Neuronal stem cell (in vitro differentiated cells): ENCODE data around the gene SLC2A4RG.

ENCODE experiments used
- DNase-seq: peaks from one replicate; pipeline ENCODE4 v3.0.0-alpha.2; 2013; ENCODE audit warnings: low spot score
- H2AFZ ChIP-seq: one replicate; pipeline ENCODE4 v1.6.1; 2013; ENCODE audit warnings: mild to moderate bottlenecking, low read length, inconsistent platforms
- H2AK5ac ChIP-seq: 2 replicates; pipeline ENCODE4 v1.6.1; 2013; ENCODE audit warnings: low read depth, mild to moderate bottlenecking, inconsistent platforms, low read length, moderate library complexity, mixed read lengths
- H2BK120ac ChIP-seq: 2 replicates; pipeline ENCODE4 v1.6.1; 2013; ENCODE audit warnings: low read depth, mild to moderate bottlenecking, inconsistent platforms, low read length, moderate library complexity, mixed read lengths
- H2BK12ac ChIP-seq: one replicate; pipeline ENCODE4 v1.6.1; 2013; ENCODE audit warnings: low read length, inconsistent platforms
- H2BK15ac ChIP-seq: 2 replicates; pipeline ENCODE4 v1.6.1; 2013; ENCODE audit warnings: mild to moderate bottlenecking, low read length, inconsistent platforms, mixed read lengths
- H2BK5ac ChIP-seq: one replicate; pipeline ENCODE4 v1.6.1; 2013; ENCODE audit warnings: inconsistent platforms, mild to moderate bottlenecking, low read length, moderate library complexity
- H3K14ac ChIP-seq: one replicate; pipeline ENCODE4 v1.6.1; 2013; ENCODE audit warnings: low read length, inconsistent platforms
- H3K18ac ChIP-seq: 2 replicates; pipeline ENCODE4 v1.6.1; 2013; ENCODE audit warnings: low read length, inconsistent platforms
- H3K23ac ChIP-seq: 2 replicates; pipeline ENCODE4 v1.6.1; 2013; ENCODE audit warnings: low read depth, mild to moderate bottlenecking, mixed read lengths, low read length, inconsistent platforms; ENCODE audit not compliant: poor library complexity
- H3K27ac ChIP-seq: replicated peaks from 3 replicates; pipeline ENCODE4 v1.5.1; 2013; ENCODE audit warnings: low read length, inconsistent platforms
- H3K27me3 ChIP-seq, 3 experiments: 2 replicates each; pipeline ENCODE4 v1.6.1; 2013; ENCODE audit warnings: low read length in 3 of 3, mild to moderate bottlenecking in 2 of 3, inconsistent platforms in 1 of 3, low read depth in 1 of 3, mixed read lengths in 1 of 3, moderate library complexity in 1 of 3; ENCODE audit not compliant: control insufficient read depth in 3 of 3, insufficient read depth in 3 of 3
- H3K36me3 ChIP-seq, 2 donors: replicated peaks in 1 of 2; 2 replicates each; pipeline ENCODE4 v1.6.1; 2013; ENCODE audit warnings: low read length in 2 of 2; ENCODE audit not compliant: control insufficient read depth in 2 of 2, insufficient read depth in 2 of 2
- H3K4ac ChIP-seq: 2 replicates; pipeline ENCODE4 v1.6.1; 2013; ENCODE audit warnings: inconsistent platforms, mild to moderate bottlenecking, low read length, moderate library complexity
- H3K4me1 ChIP-seq, 2 donors: 1 replicate in 1 of 2; 2 replicates in 1 of 2; pipeline ENCODE4 v1.6.1; 2013; ENCODE audit warnings: low read length in 2 of 2, low read depth in 1 of 2; ENCODE audit not compliant: control insufficient read depth in 2 of 2, insufficient read depth in 1 of 2
- H3K4me2 ChIP-seq: one replicate; pipeline ENCODE4 v1.6.1; 2013; ENCODE audit warnings: mild to moderate bottlenecking, low read length, inconsistent platforms; ENCODE audit not compliant: insufficient read depth, poor library complexity, severe bottlenecking
- H3K4me3 ChIP-seq, 2 donors: 2 replicates each; pipeline ENCODE4 v1.5.1; 2013; ENCODE audit warnings: low read length in 2 of 2, mild to moderate bottlenecking in 2 of 2, inconsistent platforms in 1 of 2, moderate library complexity in 1 of 2
- H3K79me1 ChIP-seq: one replicate; pipeline ENCODE4 v1.6.1; 2013; ENCODE audit warnings: low read depth, mild to moderate bottlenecking, inconsistent platforms, low read length, moderate library complexity
- H3K9ac ChIP-seq: one replicate; pipeline ENCODE4 v1.6.1; 2013; ENCODE audit warnings: mild to moderate bottlenecking, low read depth, low read length, inconsistent platforms; ENCODE audit not compliant: poor library complexity
- H3K9me3 ChIP-seq, 2 donors: replicated peaks in 1 of 2; 2 replicates each; pipeline versions ENCODE3 to v1.6.1; 2013; ENCODE audit warnings: low read length in 2 of 2, mild to moderate bottlenecking in 2 of 2, inconsistent platforms in 1 of 2, low read depth in 1 of 2, mixed read lengths in 1 of 2, moderate library complexity in 1 of 2; ENCODE audit not compliant: control insufficient read depth in 2 of 2, insufficient read depth in 1 of 2
- H4K8ac ChIP-seq: one replicate; pipeline ENCODE4 v1.6.1; 2013; ENCODE audit warnings: low read depth, mild to moderate bottlenecking, inconsistent platforms, low read length, moderate library complexity
- H4K91ac ChIP-seq: one replicate; pipeline ENCODE4 v1.6.1; 2013; ENCODE audit warnings: low read length, low read depth, mild to moderate bottlenecking, inconsistent platforms; ENCODE audit not compliant: poor library complexity
- WGBS, 2 donors: extraction: QIAGEN DNeasy Blood & Tissue Kit; methylation state at CpG; one replicate each; pipeline ENCODE4 v1.1.7; 2013; ENCODE audit warnings: missing lambda C conversion rate in 2 of 2, mixed read lengths in 1 of 2; ENCODE audit not compliant: insufficient read length in 2 of 2, insufficient replicate concordance in 1 of 2; ENCODE audit errors: extremely low coverage in 2 of 2; 5-methylcytosine and 5-hydroxymethylcytosine counted together

The SLC2A4RG gene

DNA sequence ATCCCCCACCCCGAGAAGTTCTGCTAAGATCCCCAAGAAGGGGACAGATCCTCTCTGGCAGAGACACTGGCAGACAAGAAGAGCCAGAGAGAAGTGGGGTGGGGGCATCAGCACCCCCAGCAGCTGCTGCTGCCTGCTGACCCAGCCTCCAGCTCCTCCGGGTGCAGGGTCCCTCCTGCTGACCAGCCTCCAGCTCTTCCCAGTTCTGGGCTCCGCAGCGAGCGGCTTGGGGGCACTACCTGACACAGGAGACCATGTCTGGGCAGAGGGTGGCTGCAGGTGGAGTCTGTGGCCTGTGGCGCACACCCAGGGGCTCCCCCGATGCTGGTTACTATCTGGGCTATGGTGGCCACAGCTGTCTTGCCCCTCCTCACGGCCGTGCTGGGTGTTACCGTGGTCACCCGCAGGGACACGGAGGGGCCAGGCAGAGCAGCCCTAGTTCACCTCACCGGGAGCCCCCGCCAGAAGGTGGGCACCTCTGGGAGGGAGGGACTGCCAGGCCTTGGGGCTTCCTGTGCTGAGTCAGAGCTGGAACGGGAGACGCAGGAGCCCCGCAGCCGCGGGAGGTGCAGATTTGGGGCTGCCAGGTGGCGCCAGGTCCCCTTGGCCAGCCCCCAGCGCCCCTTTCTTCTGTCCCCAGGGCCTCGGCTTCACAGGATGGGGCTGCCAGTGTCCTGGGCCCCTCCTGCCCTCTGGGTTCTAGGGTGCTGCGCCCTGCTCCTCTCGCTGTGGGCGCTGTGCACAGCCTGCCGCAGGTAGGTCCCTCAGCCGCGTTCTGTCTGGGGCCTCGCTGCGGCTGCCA, 2.5 kb upstream of the SLC2A4RG start:
- Histone ChIP-seq H3K27me3 (no peaks in the 10 kb centered on the region), H3K23ac (peak overlapping the region; percentile 83), H3K14ac (no peak overlapping the region), H2BK15ac (no peak overlapping the region), H2AK5ac (peak overlapping the region; percentile 88), H2AFZ (no peak overlapping the region), H3K4me1 (peaks cover 10 to 20% of the 10 kb centered on the region in 2 donors), H2BK12ac (no peak overlapping the region), H3K4me2 (peak overlapping the region; percentile 97), H2BK120ac (no peak overlapping the region), H2BK5ac (peak overlapping the region; percentile 75), H3K4me3 (no peak overlapping the region), H3K18ac (peak overlapping the region; percentile 48), H4K8ac (no peak overlapping the region), H3K4ac (no peak overlapping the region), H3K27ac (no peak overlapping the region), H3K9ac (peak overlapping the region; percentile 94), H3K79me1 (peaks cover 33% of the 10 kb centered on the region), H3K9me3 (peaks cover 0 to 1% of the 10 kb centered on the region in 2 donors), H4K91ac (peak overlapping the region; percentile 30), H3K36me3 (peaks cover 28 to 47% of the 10 kb centered on the region in 2 donors)
- no peak for DNase-seq
- WGBS, 2 donors, result no CpG with 5 or more reads among the region's 30 CpGs

DNA sequence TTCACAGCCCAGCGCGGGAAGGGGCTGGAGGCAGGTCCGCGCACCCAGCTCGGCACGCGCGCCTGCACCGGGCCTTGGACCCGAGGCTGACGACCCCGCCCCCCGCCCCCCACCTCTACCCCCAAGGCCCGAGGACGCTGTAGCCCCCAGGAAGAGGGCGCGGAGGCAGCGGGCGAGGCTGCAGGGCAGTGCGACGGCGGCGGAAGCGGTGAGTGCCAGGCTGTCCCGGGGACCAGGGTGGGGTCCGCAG, 2.0 kb upstream of the SLC2A4RG start:
- Histone ChIP-seq H3K27ac (no peak overlapping the region), H3K23ac (peak overlapping the region; percentile 83), H3K36me3 (peaks cover 30 to 53% of the 10 kb centered on the region in 2 donors), H4K8ac (no peak overlapping the region), H2BK5ac (no peak overlapping the region), H3K9ac (peak overlapping the region; percentile 94), H2BK120ac (no peak overlapping the region), H2AFZ (no peak overlapping the region), H3K14ac (no peak overlapping the region), H3K4ac (no peak overlapping the region), H4K91ac (no peak overlapping the region), H2BK15ac (no peak overlapping the region), H3K4me1 (peaks cover 10 to 20% of the 10 kb centered on the region in 2 donors), H3K27me3 (no peaks in the 10 kb centered on the region), H3K9me3 (no peaks in the 10 kb centered on the region), H3K18ac (peak overlapping the region; percentile 92), H3K4me2 (peak overlapping the region; percentile 97), H2BK12ac (no peak overlapping the region), H3K79me1 (peaks cover 30% of the 10 kb centered on the region), H3K4me3 (peak overlapping the region in 1 of 2 donors; percentile 68), H2AK5ac (peak overlapping the region; percentile 88)
- no peak for DNase-seq
- no CpG with 5 or more reads among the region's 26 CpGs for WGBS, 2 donors

- H3K4me2 ChIP-seq, result peak overlapping the region; percentile 97
- H3K23ac ChIP-seq, result peak overlapping the region; percentile 85
- no peak for DNase-seq
- no peak overlapping the region for H2BK120ac ChIP-seq
- H2AFZ ChIP-seq, result no peak overlapping the region
- H3K4me1 ChIP-seq, result peaks cover 10 to 20% of the 10 kb centered on the region in 2 donors
- H3K4ac ChIP-seq, result no peak overlapping the region
- WGBS, 2 donors, result no CpG with 5 or more reads among the region's 43 CpGs
- H2AK5ac ChIP-seq, result peak overlapping the region; percentile 88
- H2BK5ac ChIP-seq, result peak overlapping the region; percentile 44
- H2BK12ac ChIP-seq, result peak overlapping the region; percentile 30
- no peaks in the 10 kb centered on the region for H3K9me3 ChIP-seq
- peak overlapping the region; percentile 94 for H3K9ac ChIP-seq
- H3K14ac ChIP-seq, result peak overlapping the region; percentile 63
- peak overlapping the region; percentile 81 for H2BK15ac ChIP-seq
- peak overlapping the region; percentile 92 for H3K18ac ChIP-seq
- no peak overlapping the region for H3K27ac ChIP-seq
- no peak overlapping the region for H4K8ac ChIP-seq
- H3K36me3 ChIP-seq, result peaks cover 32 to 57% of the 10 kb centered on the region in 2 donors
- peaks cover 25% of the 10 kb centered on the region for H3K79me1 ChIP-seq
- no peaks in the 10 kb centered on the region for H3K27me3 ChIP-seq
- peak overlapping the region in 1 of 2 donors; percentile 68 for H3K4me3 ChIP-seq
- H4K91ac ChIP-seq, result no peak overlapping the region
Observed at GRCh38 chr20:63737945-63738686, 1.5 kb upstream of the SLC2A4RG start.

GRCh38 chr20:63738687-63739129, 868 bp upstream of the SLC2A4RG start:
- no peak overlapping the region for H4K91ac ChIP-seq
- peak overlapping the region; percentile 56 for H3K27ac ChIP-seq
- peak overlapping the region; percentile 25 for H3K23ac ChIP-seq
- H4K8ac ChIP-seq, result no peak overlapping the region
- H3K27me3 ChIP-seq, result no peaks in the 10 kb centered on the region
- H3K9me3 ChIP-seq, result no peaks in the 10 kb centered on the region
- H3K14ac ChIP-seq, result no peak overlapping the region
- peaks cover 31 to 57% of the 10 kb centered on the region in 2 donors for H3K36me3 ChIP-seq
- peak overlapping the region; percentile 90 for H3K18ac ChIP-seq
- H3K4me3 ChIP-seq, result peak overlapping the region in 1 of 2 donors; percentile 57
- peak overlapping the region; percentile 30 for H2BK12ac ChIP-seq
- H2AFZ ChIP-seq, result peak overlapping the region; percentile 91
- peak overlapping the region; percentile 44 for H2BK5ac ChIP-seq
- H3K9ac ChIP-seq, result peak overlapping the region; percentile 77
- WGBS, 2 donors, result no CpG with 5 or more reads among the region's 26 CpGs
- peak; percentile 70 for DNase-seq
- peak overlapping the region; percentile 81 for H2BK15ac ChIP-seq
- H3K79me1 ChIP-seq, result peaks cover 19% of the 10 kb centered on the region
- H2AK5ac ChIP-seq, result peak overlapping the region; percentile 88
- no peak overlapping the region for H2BK120ac ChIP-seq
- H3K4ac ChIP-seq, result no peak overlapping the region
- H3K4me2 ChIP-seq, result peak overlapping the region; percentile 97
- H3K4me1 ChIP-seq, result peaks cover 10 to 20% of the 10 kb centered on the region in 2 donors
